Measurements from ENCODE around the gene CRHR1.

DNA sequence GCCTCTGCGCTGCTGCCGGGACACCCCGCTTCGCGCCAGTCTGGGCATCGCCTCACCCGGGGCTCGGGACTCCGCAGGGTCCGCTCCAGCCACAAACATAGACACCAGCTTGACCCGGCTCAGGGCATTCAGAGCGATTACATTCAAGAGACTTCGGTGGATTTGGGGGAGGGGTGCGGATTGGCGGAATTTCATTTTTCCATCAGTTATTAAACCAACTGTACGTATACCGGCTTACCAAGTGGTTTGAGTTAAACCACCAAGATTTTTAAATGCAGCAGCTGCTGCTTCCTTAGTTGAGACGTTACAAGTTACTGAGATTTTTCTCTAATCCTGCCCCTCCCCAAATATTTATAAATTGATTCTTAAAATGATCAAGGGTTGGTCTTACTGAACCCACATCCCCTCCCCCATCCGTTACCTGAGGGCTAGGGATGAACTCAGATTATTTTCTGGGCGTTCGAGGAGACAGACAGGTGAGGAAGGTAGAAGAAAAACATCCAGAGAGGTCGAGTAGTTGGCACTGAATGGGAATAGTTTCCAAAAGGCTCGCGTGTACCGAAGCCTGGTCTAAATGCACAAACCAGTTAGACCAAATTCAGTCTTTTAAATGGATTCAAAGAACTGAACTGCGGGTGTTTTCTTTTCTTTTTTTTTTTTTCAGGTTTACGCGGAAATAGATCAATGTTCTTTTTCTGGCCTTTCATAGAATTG is 1.5 kb downstream of the CRHR1 start:
- TF ChIP-seq CTCF (optimal IDR thresholded peaks at IDR 0.05 in 1 of 3, IDR thresholded peaks at IDR 0.05 in 1 of 3, conservative IDR thresholded peaks at IDR 0.05 in 1 of 3; ENCODE audit: extremely low read depth in 1 of 3, insufficient read depth in 2 of 3, low read length in 3 of 3) (no peak), EZH2 (IDR thresholded peaks at IDR 0.05; ENCODE audit: low read length) (no peak)

Data from keratinocyte (primary cell).